Measurements from ENCODE around the gene RABL6.
"Not testable (repeated sequence)": the region's sequence is repeated elsewhere in the genome, so short reads cannot be mapped to it uniquely, and the experiment has no call there.

The RABL6 gene

GRCh38 chr9:136763649-136764035 lies 44.1 kb upstream of the RABL6 start:
- Histone ChIP-seq H3K4me1 (ENCODE audit: control insufficient read depth, insufficient read depth, low read length, poor library complexity, severe bottlenecking) (peaks cover 4% of the 10 kb centered on the region), H3K4me3 (ENCODE audit: insufficient read depth, low read depth, low read length, poor library complexity, severe bottlenecking) (no peak overlapping the region), H3K36me3 (ENCODE audit: control insufficient read depth, insufficient read depth, low read length) (no peaks in the 10 kb centered on the region), H3K27ac (ENCODE audit: insufficient read depth, low read length, poor library complexity, severe bottlenecking) (no peak overlapping the region), H3K9me3 (ENCODE audit: control insufficient read depth, low read length) (no peaks in the 10 kb centered on the region), H3K27me3 (replicated peaks; ENCODE audit: control insufficient read depth, insufficient read depth, low read length, poor library complexity, severe bottlenecking) (no peaks in the 10 kb centered on the region)
- no peak for DNase-seq

- H3K36me3 ChIP-seq (ENCODE audit: control insufficient read depth, insufficient read depth, low read length), result no peaks in the 10 kb centered on the region
- H3K27me3 ChIP-seq (replicated peaks; ENCODE audit: control insufficient read depth, insufficient read depth, low read length, poor library complexity, severe bottlenecking), result no peaks in the 10 kb centered on the region
- no peak within 1 kb of the TSS for H3K27ac ChIP-seq (ENCODE audit: insufficient read depth, low read length, poor library complexity, severe bottlenecking)
- H3K9me3 ChIP-seq (ENCODE audit: control insufficient read depth, low read length), result no peaks in the 10 kb centered on the region
- no peak for DNase-seq
- H3K4me3 ChIP-seq (ENCODE audit: insufficient read depth, low read depth, low read length, poor library complexity, severe bottlenecking), result no peak within 1 kb of the TSS
- peaks cover 4% of the 10 kb centered on the region for H3K4me1 ChIP-seq (ENCODE audit: control insufficient read depth, insufficient read depth, low read length, poor library complexity, severe bottlenecking)
Observed at GRCh38 chr9:136764301-136764891, 43.4 kb upstream of the RABL6 start, which contains the start of gene LCN15. Gene LCN15 (minus strand): TSS chr9:136764518. CDS start chr9:136764488, 30 bp downstream.

- Histone ChIP-seq H3K27me3 (replicated peaks; ENCODE audit: control insufficient read depth, insufficient read depth, low read length, poor library complexity, severe bottlenecking) (no peaks in the 10 kb centered on the region), H3K27ac (ENCODE audit: insufficient read depth, low read length, poor library complexity, severe bottlenecking) (no peak overlapping the region), H3K4me3 (ENCODE audit: insufficient read depth, low read depth, low read length, poor library complexity, severe bottlenecking) (no peak overlapping the region), H3K4me1 (ENCODE audit: control insufficient read depth, insufficient read depth, low read length, poor library complexity, severe bottlenecking) (peaks cover 4% of the 10 kb centered on the region), H3K9me3 (ENCODE audit: control insufficient read depth, low read length) (no peaks in the 10 kb centered on the region), H3K36me3 (ENCODE audit: control insufficient read depth, insufficient read depth, low read length) (no peaks in the 10 kb centered on the region)
- DNase-seq, result no peak
Observed at GRCh38 chr9:136765041-136765440, 42.7 kb upstream of the RABL6 start.

GRCh38 chr9:136765745-136766409 lies 41.9 kb upstream of the RABL6 start:
- H3K4me3 ChIP-seq (ENCODE audit: insufficient read depth, low read depth, low read length, poor library complexity, severe bottlenecking); H3K9me3 ChIP-seq (ENCODE audit: control insufficient read depth, low read length); H3K27me3 ChIP-seq (replicated peaks; ENCODE audit: control insufficient read depth, insufficient read depth, low read length, poor library complexity, severe bottlenecking); DNase-seq; H3K4me1 ChIP-seq (ENCODE audit: control insufficient read depth, insufficient read depth, low read length, poor library complexity, severe bottlenecking); H3K27ac ChIP-seq (ENCODE audit: insufficient read depth, low read length, poor library complexity, severe bottlenecking); H3K36me3 ChIP-seq (ENCODE audit: control insufficient read depth, insufficient read depth, low read length): not testable (repeated sequence)

GRCh38 chr9:136766410-136767120 lies 41.2 kb upstream of the RABL6 start:
- not testable (repeated sequence) for H3K4me1 ChIP-seq (ENCODE audit: control insufficient read depth, insufficient read depth, low read length, poor library complexity, severe bottlenecking); H3K36me3 ChIP-seq (ENCODE audit: control insufficient read depth, insufficient read depth, low read length); H3K9me3 ChIP-seq (ENCODE audit: control insufficient read depth, low read length); H3K27me3 ChIP-seq (replicated peaks; ENCODE audit: control insufficient read depth, insufficient read depth, low read length, poor library complexity, severe bottlenecking); H3K27ac ChIP-seq (ENCODE audit: insufficient read depth, low read length, poor library complexity, severe bottlenecking); H3K4me3 ChIP-seq (ENCODE audit: insufficient read depth, low read depth, low read length, poor library complexity, severe bottlenecking)
- peak; percentile 39 to 49 (median 47) for DNase-seq

- DNase-seq, result peak in 1 of 3 donors; percentile 17
Observed at GRCh38 chr9:136769710-136770191, 38.0 kb upstream of the RABL6 start.

GRCh38 chr9:136771907-136772415 lies 35.8 kb upstream of the RABL6 start:
- Histone ChIP-seq H3K4me3 (ENCODE audit: insufficient read depth, low read depth, low read length, poor library complexity, severe bottlenecking) (no peak overlapping the region), H3K4me1 (ENCODE audit: control insufficient read depth, insufficient read depth, low read length, poor library complexity, severe bottlenecking) (peaks cover 2% of the 10 kb centered on the region), H3K27me3 (replicated peaks; ENCODE audit: control insufficient read depth, insufficient read depth, low read length, poor library complexity, severe bottlenecking) (no peaks in the 10 kb centered on the region), H3K36me3 (ENCODE audit: control insufficient read depth, insufficient read depth, low read length) (no peaks in the 10 kb centered on the region), H3K27ac (ENCODE audit: insufficient read depth, low read length, poor library complexity, severe bottlenecking) (no peak overlapping the region), H3K9me3 (ENCODE audit: control insufficient read depth, low read length) (no peaks in the 10 kb centered on the region)
- DNase-seq, result no peak

More at GRCh38 chr9:136769710-136770191, 38.0 kb upstream of the RABL6 start:
- Histone ChIP-seq H3K27ac (ENCODE audit: insufficient read depth, low read length, poor library complexity, severe bottlenecking) (no peak overlapping the region), H3K36me3 (ENCODE audit: control insufficient read depth, insufficient read depth, low read length) (no peaks in the 10 kb centered on the region), H3K9me3 (ENCODE audit: control insufficient read depth, low read length) (no peaks in the 10 kb centered on the region), H3K27me3 (replicated peaks; ENCODE audit: control insufficient read depth, insufficient read depth, low read length, poor library complexity, severe bottlenecking) (no peaks in the 10 kb centered on the region), H3K4me1 (ENCODE audit: control insufficient read depth, insufficient read depth, low read length, poor library complexity, severe bottlenecking) (peaks cover 4% of the 10 kb centered on the region), H3K4me3 (ENCODE audit: insufficient read depth, low read depth, low read length, poor library complexity, severe bottlenecking) (no peak overlapping the region)

- no peaks in the 10 kb centered on the region for H3K36me3 ChIP-seq (ENCODE audit: control insufficient read depth, insufficient read depth, low read length)
- H3K27ac ChIP-seq (ENCODE audit: insufficient read depth, low read length, poor library complexity, severe bottlenecking), result no peak overlapping the region
- H3K27me3 ChIP-seq (replicated peaks; ENCODE audit: control insufficient read depth, insufficient read depth, low read length, poor library complexity, severe bottlenecking), result no peaks in the 10 kb centered on the region
- H3K4me1 ChIP-seq (ENCODE audit: control insufficient read depth, insufficient read depth, low read length, poor library complexity, severe bottlenecking), result no peaks in the 10 kb centered on the region
- H3K9me3 ChIP-seq (ENCODE audit: control insufficient read depth, low read length), result no peaks in the 10 kb centered on the region
- no peak overlapping the region for H3K4me3 ChIP-seq (ENCODE audit: insufficient read depth, low read depth, low read length, poor library complexity, severe bottlenecking)
- no peak for DNase-seq
Observed at GRCh38 chr9:136773386-136774044, 34.2 kb upstream of the RABL6 start.

GRCh38 chr9:136774416-136775045 lies 33.2 kb upstream of the RABL6 start:
- Histone ChIP-seq H3K27me3 (replicated peaks; ENCODE audit: control insufficient read depth, insufficient read depth, low read length, poor library complexity, severe bottlenecking) (no peaks in the 10 kb centered on the region), H3K9me3 (ENCODE audit: control insufficient read depth, low read length) (no peaks in the 10 kb centered on the region), H3K4me1 (ENCODE audit: control insufficient read depth, insufficient read depth, low read length, poor library complexity, severe bottlenecking) (no peaks in the 10 kb centered on the region), H3K36me3 (ENCODE audit: control insufficient read depth, insufficient read depth, low read length) (no peaks in the 10 kb centered on the region), H3K4me3 (ENCODE audit: insufficient read depth, low read depth, low read length, poor library complexity, severe bottlenecking) (no peak overlapping the region), H3K27ac (ENCODE audit: insufficient read depth, low read length, poor library complexity, severe bottlenecking) (no peak overlapping the region)
- DNase-seq, result no peak
